Esophagus squamous epithelium (tissue), 4 donors: Measurements from ENCODE around the gene PRKCQ.

ENCODE experiments used
- POLR2A ChIP-seq, 4 donors: fragments of 450-650 bp; IDR thresholded peaks; one replicate each; pipeline ENCODE4 v1.6.1; 2017; ENCODE audit warnings: antibody characterized with exemption in 4 of 4, mild to moderate bottlenecking in 4 of 4, moderate library complexity in 3 of 4
- TF ChIP-seq, protein P1 (sequence below), 6 experiments: fragments of 450-650 bp in 4 of 6; fragments of 200-600 bp in 2 of 6; sonication (generic) in 2 of 6; IDR thresholded peaks; one replicate each; pipeline ENCODE4 v1.5.1; 2016 to 2019; ENCODE audit warnings: antibody characterized with exemption in 6 of 6, mild to moderate bottlenecking in 4 of 6, moderate library complexity in 4 of 6

GRCh38 chr10:6579183-6579903 is 733 bp downstream of the PRKCQ start:
- TF ChIP-seq, protein P1, sequence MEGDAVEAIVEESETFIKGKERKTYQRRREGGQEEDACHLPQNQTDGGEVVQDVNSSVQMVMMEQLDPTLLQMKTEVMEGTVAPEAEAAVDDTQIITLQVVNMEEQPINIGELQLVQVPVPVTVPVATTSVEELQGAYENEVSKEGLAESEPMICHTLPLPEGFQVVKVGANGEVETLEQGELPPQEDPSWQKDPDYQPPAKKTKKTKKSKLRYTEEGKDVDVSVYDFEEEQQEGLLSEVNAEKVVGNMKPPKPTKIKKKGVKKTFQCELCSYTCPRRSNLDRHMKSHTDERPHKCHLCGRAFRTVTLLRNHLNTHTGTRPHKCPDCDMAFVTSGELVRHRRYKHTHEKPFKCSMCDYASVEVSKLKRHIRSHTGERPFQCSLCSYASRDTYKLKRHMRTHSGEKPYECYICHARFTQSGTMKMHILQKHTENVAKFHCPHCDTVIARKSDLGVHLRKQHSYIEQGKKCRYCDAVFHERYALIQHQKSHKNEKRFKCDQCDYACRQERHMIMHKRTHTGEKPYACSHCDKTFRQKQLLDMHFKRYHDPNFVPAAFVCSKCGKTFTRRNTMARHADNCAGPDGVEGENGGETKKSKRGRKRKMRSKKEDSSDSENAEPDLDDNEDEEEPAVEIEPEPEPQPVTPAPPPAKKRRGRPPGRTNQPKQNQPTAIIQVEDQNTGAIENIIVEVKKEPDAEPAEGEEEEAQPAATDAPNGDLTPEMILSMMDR (IDR thresholded peaks at IDR 0.05), result no peak
- no peak for TF ChIP-seq POLR2A (IDR thresholded peaks at IDR 0.05)
